HL-60 (cell line): ENCODE measurements around the gene CHD2.
"Not testable (repeated sequence)": the region's sequence is repeated elsewhere in the genome, so short reads cannot be mapped to it uniquely, and the experiment has no call there.

Experiments
- GABPA ChIP-seq: IDR thresholded peaks from 2 replicates; pipeline ENCODE4 v1.6.1; 2012; ENCODE audit warnings: low read depth
- POLR2AphosphoS5 ChIP-seq: IDR thresholded peaks from 2 replicates; pipeline ENCODE4 v1.6.1; 2012; ENCODE audit warnings: low read depth
- SPI1 ChIP-seq: IDR thresholded peaks from 2 replicates; pipeline ENCODE4 v1.6.1; 2012; ENCODE audit warnings: low read depth, mild to moderate bottlenecking, borderline replicate concordance
- TF ChIP-seq, protein P1 (sequence below): IDR thresholded peaks from one replicate; pipeline ENCODE4 v1.5.1; 2011; ENCODE audit warnings: low read length, control low read depth, inconsistent platforms; ENCODE audit not compliant: insufficient read depth
- TF ChIP-seq, protein P2 (sequence below): IDR thresholded peaks from 2 replicates; pipeline ENCODE4 v1.6.1; 2012; ENCODE audit warnings: low read depth; ENCODE audit not compliant: insufficient replicate concordance

DNA sequence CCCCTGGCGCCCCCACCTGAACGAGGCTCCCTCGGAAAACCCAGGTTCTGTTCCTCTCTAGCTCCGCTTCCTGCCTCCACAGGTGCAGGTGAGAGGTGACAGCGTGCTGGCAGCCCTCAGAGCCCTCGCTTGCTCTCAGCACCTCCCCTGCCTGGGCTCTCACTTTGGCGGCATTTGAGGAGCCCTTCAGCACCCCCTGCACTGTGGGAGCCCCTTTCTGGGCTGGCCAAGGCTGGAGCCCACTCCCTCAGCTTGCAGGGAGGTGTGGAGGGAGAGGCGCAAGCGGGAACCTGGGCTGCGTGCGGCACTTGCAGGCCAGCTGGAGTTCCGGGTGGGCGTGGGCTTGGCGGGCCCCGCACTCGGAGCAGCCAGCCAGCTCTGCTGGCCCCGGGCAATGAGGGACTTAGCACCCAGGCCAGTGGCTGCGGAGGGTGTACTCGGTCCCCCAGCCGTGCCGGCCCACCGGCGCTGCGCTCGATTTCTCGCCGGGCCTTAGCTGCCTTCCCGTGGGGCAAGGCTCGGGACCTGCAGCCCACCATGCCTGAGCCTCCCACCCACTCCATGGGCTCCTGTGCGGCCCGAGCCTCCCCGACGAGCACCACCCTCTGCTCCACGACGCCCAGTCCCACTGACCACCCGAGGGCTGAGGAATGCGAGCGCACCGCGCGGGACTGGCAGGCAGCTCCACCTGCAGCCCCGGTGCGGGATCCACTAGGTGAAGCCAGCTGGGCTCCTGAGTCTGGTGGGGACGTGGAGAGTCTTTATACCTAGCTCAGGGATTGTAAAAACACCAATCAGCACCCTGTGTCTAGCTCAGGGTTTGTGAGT lies 131.6 kb downstream of the CHD2 start:
- TF ChIP-seq, protein P1, sequence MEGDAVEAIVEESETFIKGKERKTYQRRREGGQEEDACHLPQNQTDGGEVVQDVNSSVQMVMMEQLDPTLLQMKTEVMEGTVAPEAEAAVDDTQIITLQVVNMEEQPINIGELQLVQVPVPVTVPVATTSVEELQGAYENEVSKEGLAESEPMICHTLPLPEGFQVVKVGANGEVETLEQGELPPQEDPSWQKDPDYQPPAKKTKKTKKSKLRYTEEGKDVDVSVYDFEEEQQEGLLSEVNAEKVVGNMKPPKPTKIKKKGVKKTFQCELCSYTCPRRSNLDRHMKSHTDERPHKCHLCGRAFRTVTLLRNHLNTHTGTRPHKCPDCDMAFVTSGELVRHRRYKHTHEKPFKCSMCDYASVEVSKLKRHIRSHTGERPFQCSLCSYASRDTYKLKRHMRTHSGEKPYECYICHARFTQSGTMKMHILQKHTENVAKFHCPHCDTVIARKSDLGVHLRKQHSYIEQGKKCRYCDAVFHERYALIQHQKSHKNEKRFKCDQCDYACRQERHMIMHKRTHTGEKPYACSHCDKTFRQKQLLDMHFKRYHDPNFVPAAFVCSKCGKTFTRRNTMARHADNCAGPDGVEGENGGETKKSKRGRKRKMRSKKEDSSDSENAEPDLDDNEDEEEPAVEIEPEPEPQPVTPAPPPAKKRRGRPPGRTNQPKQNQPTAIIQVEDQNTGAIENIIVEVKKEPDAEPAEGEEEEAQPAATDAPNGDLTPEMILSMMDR, result not testable (repeated sequence)
- TF ChIP-seq POLR2AphosphoS5, SPI1, GABPA: not testable (repeated sequence)
- TF ChIP-seq, protein P2, sequence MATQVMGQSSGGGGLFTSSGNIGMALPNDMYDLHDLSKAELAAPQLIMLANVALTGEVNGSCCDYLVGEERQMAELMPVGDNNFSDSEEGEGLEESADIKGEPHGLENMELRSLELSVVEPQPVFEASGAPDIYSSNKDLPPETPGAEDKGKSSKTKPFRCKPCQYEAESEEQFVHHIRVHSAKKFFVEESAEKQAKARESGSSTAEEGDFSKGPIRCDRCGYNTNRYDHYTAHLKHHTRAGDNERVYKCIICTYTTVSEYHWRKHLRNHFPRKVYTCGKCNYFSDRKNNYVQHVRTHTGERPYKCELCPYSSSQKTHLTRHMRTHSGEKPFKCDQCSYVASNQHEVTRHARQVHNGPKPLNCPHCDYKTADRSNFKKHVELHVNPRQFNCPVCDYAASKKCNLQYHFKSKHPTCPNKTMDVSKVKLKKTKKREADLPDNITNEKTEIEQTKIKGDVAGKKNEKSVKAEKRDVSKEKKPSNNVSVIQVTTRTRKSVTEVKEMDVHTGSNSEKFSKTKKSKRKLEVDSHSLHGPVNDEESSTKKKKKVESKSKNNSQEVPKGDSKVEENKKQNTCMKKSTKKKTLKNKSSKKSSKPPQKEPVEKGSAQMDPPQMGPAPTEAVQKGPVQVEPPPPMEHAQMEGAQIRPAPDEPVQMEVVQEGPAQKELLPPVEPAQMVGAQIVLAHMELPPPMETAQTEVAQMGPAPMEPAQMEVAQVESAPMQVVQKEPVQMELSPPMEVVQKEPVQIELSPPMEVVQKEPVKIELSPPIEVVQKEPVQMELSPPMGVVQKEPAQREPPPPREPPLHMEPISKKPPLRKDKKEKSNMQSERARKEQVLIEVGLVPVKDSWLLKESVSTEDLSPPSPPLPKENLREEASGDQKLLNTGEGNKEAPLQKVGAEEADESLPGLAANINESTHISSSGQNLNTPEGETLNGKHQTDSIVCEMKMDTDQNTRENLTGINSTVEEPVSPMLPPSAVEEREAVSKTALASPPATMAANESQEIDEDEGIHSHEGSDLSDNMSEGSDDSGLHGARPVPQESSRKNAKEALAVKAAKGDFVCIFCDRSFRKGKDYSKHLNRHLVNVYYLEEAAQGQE, result not testable (repeated sequence)
